Measurements from ENCODE around the gene FAM53A. TPM values are rescaled to one million over a fixed set of nuclear protein-coding genes. Genes with fewer than 3 reads are reported as not detected.

FAM53A gene
- total and polyA plus RNA-seq, 10 of the 15 experiments (the other 5 are each of a cell fraction or from before 2014, with no cell fraction given): 0.02 to 0.87 (median 0.38) TPM; not detected in 2

DNA sequence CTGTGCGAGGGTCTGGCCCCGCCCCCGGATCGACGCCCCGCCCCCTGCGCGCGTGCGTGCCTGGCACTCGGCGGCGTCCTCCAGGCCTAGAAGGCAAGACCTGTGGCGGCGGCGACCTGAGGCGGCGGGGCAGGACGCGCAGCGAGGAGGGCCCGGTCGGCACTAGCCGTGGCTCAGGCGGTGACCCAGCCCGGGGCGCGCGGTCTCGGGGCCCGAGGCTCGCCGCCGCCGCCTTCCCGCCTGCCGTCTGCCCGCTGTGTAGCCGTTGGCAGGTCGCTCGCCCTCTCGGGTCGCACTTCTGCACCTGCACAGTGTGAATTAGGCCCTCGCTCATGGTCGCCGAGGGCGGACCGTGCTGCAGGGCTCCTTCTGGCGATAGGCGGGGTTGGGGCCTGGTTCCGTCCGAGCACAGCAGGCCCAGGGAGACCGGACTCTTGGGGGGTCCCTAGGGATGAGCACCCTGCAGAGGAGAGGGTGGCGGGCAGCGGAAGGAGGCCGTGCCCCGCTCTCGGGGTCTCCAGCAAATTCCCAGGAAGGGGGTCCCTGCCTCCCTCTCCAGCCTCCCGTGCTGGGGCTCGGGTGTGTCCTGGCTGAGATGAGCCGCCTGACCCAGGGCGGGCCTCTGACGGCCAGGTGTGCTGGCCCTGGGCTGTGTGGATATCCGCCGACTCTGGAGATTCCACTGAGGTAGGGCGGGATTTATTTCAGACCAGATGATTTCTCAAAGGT is 557 bp upstream of the FAM53A start (continued):
- peak; percentile 29; the same call in 1 of the 2 replicates for TF ChIP-seq POLR2AphosphoS5 (IDR thresholded peaks at IDR 0.05; ENCODE audit: low read length)
- TF ChIP-seq RB1 (IDR thresholded peaks at IDR 0.05; ENCODE audit: borderline replicate concordance): 0 out of 2 replicates have a peak, but pooled peaks have one; percentile 33
- peak; percentile 53 for TF ChIP-seq NKRF (conservative IDR thresholded peaks at IDR 0.05)

DNA sequence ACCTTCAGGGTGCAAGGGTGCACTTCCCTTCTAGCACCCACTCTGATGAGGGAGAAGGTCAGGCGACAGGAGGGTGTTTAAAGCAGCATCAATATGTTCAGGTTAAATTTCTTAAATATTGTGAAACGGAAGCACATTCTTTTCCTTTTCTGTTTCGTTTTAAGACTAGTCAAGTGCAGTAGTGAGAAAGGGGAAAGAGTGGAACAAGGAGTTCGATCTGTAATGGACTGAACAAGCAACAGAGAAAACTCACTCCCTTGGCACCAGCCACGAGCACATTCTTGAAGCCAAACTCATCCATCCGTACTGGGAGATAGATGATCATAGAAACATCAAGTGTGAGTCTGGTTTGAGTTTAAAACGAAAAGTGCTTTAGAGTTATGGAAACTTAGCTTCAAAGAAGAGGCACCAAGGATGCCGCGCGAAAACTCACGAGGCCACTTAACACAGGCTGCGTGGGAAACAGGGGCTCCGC is 815 bp downstream of the FAM53A start:
- Histone ChIP-seq H3K27ac (ENCODE audit: control insufficient read depth, insufficient read depth) (no peak overlapping the region), H3K79me2 (ENCODE audit: control insufficient read depth, insufficient read depth, low read length) (no peaks in the 10 kb centered on the region), H3K36me3 (ENCODE audit: control insufficient read depth in 2 of 2, insufficient read depth in 2 of 2, low read length in 1 of 2) (no peaks in the 10 kb centered on the region; a peak in 1 of 4 replicates), H3K27me3 (replicated peaks in 1 of 2; ENCODE audit: control insufficient read depth in 2 of 2, insufficient read depth in 2 of 2, low read length in 1 of 2) (no peaks in the 10 kb centered on the region), H3K4me2 (ENCODE audit: control insufficient read depth, insufficient read depth) (peak overlapping the region; percentile 97), H3K9ac (ENCODE audit: control insufficient read depth, insufficient read depth, low read length) (peak overlapping the region; percentile 57; the same call in 1 of the 2 replicates), H3K9me3 (replicated peaks; ENCODE audit: control insufficient read depth, insufficient read depth, low read length) (no peaks in the 10 kb centered on the region), H4K20me1 (ENCODE audit: control insufficient read depth, insufficient read depth) (no peaks in the 10 kb centered on the region), H3K4me1 (ENCODE audit: control insufficient read depth, insufficient read depth, low read length) (peaks cover 11% of the 10 kb centered on the region), H3K4me3 (peak overlapping the region; percentile 52; the same call in 1 of the 2 replicates), H2AFZ (ENCODE audit: control insufficient read depth, low read depth, low read length) (peak overlapping the region; percentile 94)
- ChIA-PET RAD21 (ENCODE audit: unreplicated experiment) (no interaction called here), SMC1A (ENCODE audit: uncharacterized antibody, unreplicated experiment) (interaction anchor here (1.6 kb wide), 1 partner anchor 10 kb away, joined by 9 read pairs; no protein-coding TSS in a partner anchor), CTCF (interaction anchor here (1.0 to 1.6 kb wide), 2 partner anchors 10 to 43 kb away, joined by 4 to 5 read pairs; no protein-coding TSS in a partner anchor), POLR2A (interaction anchor here (1.3 to 1.6 kb wide), 2 partner anchors 29 to 38 kb away, joined by 3 read pairs; partner anchors contain the start of genes SLBP, TACC3 and TMEM129)
- TSS peak; percentile 58 for BruUV-seq (replicated peaks)
- intact Hi-C loops (cut with micrococcal nuclease; ENCODE audit: unreplicated experiment) (no loop called here), in situ Hi-C loops (cut with MboI) (no loop called here)
- TF ChIP-seq RELB (IDR thresholded peaks at IDR 0.05; ENCODE audit: low read depth): no peak
- TF ChIP-seq SPI1 (IDR thresholded peaks at IDR 0.05; ENCODE audit: borderline replicate concordance, insufficient read depth, low read depth, low read length): 0 out of 2 replicates have a peak, but pooled peaks have one; percentile 19
- TF ChIP-seq RBBP5 (conservative IDR thresholded peaks at IDR 0.05): no peak
- ATAC-seq (peak; percentile 2; the same call in 1 of the 3 replicates), DNase-seq (ENCODE audit: low read depth, low spot score) (no peak), FAIRE-seq (peak; percentile 78)
- WGBS (ENCODE audit: insufficient coverage, insufficient replicate concordance, low lambda C conversion rate, missing lambda C conversion rate): 4% methylated on average over 13 of the region's 13 CpGs

All from GM12878 (cell line).